ENCODE measurements around the gene CDH20.

CDH20 gene

DNA sequence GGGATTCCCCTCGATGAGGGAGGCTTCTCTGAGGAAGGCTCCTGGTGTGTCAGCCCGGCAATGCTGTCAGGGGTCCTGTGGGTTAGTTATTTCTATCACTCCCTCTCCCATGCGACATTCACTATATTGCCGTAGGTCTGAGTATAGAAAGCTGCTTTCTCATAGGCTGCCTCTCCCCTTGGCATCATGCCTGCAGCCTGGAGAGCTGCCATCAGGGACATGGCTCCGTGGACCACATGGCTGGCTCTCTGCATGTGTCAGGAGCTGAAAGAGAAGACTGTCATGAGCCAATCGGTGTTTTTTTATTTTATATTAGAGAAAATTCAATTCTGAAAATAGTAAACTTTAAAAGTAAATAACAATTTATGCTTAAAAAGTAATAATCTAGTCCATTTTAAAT is 198.0 kb downstream of the CDH20 start:
- peak; percentile 81 for DNase-seq (ENCODE audit: low spot score)

DNA sequence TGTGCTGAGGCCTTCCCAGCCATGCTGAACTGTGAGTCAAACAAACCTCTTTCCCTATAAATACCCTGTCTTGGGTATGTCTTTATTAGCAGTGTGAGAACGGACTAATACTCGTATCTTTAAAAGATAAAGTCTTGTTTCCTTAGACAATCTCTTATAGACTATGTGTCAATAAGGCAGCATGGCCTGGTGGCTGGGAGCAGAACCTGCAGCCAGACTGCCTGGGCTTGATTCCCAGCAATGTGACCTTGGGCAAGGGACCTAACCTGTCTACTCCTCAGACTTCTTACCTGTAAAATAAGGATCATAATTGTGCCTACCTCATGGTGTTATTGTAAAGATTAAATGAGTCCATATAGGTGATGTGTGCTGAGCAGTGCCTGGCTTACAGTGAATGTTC is 198.7 kb downstream of the CDH20 start:
- no peak for DNase-seq (ENCODE audit: low spot score)

DNA sequence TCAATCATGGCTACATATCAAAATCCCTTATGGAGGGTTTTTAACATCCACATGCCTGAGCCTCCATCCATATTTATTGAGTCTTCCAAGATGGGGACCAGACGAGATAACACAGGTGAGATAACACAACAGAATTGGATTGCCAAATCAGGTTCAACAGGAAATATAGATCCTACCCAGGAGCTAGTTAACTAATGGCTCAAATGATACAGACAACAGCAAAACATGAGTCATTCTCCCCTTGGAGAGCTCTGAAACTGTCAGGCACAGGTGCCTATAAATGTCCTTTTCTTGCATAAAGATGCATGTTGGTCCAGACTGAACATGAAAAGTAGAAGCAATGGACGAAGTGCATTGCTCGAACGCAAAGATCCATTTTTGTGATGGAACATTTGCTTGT is 202.2 kb downstream of the CDH20 start:
- DNase-seq (ENCODE audit: low spot score): no peak

DNA sequence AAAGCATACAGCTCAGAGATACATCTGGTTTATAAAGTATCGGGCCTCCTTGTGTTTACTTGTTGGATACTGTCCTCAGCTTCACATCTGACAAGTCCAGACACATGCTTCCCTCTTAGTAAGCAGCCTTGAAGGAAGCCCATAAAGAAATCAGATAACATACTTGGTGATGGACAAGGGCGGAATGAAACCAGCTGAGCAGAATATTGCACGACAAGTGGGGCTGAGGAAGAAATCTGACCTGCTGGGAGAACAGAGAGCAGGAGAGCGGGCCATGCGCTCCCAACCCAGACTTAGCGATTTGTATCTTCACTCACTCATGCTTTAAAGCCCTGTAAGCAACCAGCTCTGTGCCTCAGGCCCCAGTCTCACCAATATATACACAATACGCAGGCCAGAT is 208.4 kb downstream of the CDH20 start:
- no peak for DNase-seq (ENCODE audit: low spot score)

DNA sequence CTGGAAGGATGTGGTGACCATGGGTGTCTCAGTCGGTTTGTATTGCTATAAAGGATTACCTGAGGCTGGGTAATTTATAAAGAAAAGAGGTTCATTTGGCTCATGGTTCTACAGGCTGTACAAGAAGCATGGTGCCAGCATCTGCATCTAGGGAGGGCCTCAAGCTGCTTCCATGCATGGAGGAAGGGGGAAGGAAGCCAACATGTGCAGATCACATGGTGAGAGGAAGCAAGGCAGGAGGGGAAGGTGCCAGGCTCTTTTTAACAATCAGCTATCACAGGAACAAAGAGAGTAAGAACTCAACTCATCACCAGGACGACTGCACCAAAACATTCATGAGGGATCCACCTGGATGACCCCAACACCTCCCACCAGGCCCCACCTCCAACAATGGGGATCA is 209.4 kb downstream of the CDH20 start:
- DNase-seq (ENCODE audit: low spot score): no peak

DNA sequence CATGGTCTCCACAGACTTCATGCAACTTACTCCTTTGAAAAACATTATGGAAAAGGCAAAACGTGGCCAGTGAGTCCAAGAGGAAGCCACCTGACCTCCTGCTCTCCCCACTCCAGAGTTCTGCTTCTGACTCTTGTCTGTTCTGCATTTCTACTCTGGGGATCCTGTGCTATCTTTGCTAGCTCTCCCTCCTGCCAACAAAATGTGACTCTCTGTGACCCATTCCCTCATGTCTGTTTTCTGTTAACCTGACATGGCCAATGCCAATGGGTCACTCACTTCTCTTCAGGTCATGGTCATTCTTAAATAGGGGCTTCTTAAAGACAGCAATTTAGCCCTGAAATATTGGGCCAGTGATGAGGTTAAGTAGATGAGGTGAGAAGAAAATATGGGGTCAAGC is 210.3 kb downstream of the CDH20 start:
- no peak for DNase-seq (ENCODE audit: low spot score)

DNA sequence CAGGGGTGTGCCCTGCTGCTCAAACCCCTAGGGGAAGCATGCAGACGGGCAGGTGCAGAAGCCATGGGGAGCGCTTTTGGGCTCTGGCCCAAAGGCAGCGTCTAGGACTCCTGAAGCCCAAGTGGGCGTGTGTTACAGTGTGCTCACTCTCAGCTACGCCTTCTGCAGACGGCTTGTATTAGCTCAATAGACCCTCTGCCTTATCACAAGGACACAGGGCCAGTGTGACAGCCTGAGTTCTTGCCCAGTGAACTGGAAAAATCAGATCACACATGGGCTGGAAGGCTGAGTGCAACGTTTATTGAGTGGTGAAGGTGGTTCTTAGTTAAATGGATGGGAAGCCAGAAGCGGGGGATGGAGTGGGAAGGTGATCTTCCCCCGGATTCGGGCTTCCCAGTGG is 210.9 kb downstream of the CDH20 start:
- no peak for DNase-seq (ENCODE audit: low spot score)

DNA sequence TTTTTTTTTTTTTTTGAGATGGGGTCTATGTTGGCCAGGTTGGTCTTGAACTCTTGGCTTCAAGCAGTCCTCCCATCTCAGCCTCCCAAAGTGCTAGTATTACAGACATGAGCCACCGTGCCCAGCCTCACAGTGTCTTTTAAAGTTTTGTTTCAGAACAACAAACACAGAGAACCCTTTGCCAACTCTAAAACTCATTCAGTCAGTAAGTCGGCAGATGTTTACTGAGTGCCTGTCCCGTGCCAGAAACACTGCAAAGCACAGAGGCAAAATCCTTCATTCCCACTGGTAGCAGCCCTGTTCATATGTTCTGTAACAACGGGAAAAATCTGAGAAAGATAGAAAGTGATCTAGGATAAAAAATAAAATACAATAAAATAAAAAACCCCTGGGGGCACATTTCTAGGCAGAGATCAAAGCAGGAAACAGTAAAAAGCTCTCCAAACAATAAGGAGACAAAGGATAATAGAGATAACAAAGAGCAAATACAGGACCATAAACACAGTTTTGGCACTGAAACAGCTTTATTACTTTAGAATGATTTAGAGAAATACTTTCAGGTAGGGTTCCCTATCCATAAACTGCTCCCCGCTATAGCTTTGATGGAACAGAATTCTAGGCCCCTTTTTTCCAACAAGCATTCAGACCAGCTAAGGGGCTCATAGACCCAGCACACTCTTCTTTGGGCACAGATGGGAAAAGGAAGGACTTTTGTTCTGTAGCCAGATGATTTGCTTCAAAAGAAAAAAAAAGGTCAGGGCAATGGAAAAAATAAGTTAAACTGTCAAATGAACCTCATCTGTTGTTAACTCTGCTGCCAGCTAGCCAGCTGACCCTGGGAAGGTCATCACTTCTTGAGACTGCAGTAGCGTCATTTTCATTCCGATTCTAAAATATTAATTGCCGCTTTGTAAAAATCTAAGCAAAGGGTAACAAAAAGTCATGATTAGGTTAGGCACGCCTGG is 212.3 kb downstream of the CDH20 start:
- no peak for DNase-seq (ENCODE audit: low spot score)

DNA sequence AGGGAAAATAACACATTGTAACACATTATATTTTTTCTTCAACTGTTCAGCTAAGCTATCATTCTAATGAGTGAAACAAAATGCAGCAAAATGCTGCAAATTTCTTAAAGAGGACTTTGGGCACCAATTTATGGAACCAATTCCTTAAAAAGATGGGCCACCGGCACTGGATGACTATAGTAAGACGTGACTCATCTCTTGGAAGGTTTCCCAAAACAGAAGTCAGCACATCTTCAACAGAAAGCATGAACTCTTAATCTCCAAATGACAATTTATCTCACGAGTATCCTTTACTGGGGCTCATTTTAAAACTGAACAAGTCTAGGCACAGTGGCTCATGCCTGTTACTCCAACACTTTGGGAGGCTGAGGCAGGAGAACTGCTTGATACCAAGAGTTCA is 213.4 kb downstream of the CDH20 start:
- DNase-seq (ENCODE audit: low spot score): no peak

DNA sequence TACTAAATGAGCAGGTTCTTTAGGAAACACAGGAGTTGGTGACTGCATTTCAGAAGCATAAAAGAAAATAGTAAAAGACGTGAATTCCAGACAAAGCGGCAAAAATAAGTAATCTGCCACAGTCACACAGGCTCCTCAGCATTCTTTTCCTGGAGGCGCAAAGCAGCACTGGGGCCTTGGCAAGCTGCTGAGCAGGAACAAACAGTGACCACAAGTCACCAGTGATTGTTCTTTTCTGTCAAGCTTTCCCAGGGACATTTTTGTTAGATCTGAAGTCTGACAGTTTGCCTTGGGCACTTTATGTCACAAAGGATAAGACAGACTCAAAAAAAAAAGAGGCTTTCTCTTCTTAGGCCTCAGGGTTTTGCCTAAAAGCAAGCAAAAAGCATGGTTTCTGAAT is 216.2 kb downstream of the CDH20 start:
- DNase-seq (ENCODE audit: low spot score): no peak

DNA sequence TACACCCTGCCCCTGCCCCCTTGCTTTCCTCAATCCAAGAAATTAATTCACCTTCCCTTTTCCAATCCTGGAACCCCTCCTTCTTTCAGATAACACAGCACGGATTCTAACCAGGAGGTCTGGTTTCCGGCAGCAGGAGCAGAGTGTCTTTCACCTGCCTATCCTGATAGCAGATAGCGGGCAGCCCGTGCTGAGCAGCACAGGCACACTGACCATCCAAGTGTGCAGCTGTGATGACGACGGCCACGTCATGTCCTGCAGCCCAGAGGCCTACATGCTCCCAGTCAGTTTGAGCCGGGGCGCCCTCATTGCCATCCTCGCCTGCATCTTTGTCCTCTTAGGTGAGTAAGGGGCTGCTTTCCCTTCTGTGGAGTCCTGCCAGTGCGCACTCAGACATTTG is 216.7 kb downstream of the CDH20 start:
- no peak for DNase-seq (ENCODE audit: low spot score)

DNA sequence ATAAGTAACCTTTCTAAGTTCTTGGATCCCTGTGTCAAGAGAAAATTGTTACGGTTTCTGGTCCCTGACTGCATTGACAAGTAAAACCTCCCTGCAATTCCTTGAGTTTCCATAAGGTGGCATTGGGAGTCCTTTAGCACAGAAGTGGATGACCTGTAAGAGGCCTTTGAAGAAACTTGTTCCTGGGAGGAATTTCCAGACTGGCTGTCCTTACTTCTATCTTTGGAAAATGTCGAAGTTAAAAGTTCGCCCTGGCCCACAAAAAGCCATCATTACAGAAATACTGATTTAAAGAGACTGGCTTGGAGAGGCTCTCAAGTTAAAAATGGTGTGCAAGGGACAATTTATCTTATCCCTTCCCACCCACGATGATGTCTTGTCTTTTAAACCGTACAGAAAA is 218.4 kb downstream of the CDH20 start:
- DNase-seq (ENCODE audit: low spot score): peak; percentile 80

DNA sequence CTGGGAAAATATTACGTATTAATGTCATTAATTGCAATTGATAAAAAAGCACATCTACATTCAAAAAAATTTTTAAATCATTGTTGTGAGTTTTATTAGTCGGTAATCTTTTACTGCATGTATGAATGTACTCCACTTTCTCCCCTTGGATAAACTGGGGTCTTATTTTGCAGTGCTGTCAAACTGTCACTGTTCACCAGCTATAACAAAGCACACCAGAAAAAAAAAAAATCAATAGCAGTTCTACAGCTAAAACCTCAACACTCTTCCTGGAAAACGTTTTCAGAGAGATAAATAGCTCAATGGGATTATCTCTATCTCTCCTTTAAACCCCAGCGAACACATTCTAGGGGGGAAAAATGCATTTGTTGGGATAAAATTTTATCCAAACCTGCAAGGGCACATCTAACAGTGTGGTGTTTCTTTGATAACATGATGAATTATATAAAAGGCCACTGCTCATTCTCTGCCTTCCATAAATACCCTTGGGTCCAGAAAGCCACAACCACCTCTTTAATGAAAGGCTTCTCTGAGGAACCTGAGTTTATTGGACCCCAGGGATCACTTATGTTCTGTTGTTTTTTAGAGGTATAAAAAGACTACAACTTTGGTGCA is 219.9 kb downstream of the CDH20 start:
- no peak for DNase-seq (ENCODE audit: low spot score)

DNA sequence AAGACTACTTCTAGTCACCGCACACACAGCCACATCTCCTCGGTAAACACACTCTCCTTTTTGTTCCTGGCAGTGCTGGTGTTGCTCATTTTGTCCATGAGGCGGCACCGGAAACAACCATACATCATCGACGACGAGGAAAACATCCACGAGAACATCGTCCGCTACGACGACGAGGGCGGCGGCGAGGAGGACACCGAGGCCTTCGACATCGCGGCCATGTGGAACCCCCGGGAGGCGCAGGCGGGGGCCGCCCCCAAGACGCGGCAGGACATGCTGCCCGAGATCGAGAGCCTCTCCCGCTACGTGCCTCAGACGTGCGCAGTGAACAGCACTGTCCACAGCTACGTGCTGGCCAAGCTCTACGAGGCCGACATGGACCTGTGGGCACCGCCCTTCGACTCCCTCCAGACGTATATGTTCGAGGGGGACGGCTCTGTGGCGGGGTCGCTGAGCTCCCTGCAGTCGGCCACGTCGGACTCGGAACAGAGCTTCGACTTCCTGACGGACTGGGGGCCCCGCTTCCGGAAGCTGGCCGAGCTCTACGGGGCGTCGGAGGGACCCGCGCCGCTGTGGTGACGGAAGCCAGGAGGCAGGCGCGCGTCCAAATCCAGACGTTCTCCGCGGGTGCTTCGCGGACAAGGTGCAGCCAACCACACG is 221.0 kb downstream of the CDH20 start:
- DNase-seq (ENCODE audit: low spot score): no peak

DNA sequence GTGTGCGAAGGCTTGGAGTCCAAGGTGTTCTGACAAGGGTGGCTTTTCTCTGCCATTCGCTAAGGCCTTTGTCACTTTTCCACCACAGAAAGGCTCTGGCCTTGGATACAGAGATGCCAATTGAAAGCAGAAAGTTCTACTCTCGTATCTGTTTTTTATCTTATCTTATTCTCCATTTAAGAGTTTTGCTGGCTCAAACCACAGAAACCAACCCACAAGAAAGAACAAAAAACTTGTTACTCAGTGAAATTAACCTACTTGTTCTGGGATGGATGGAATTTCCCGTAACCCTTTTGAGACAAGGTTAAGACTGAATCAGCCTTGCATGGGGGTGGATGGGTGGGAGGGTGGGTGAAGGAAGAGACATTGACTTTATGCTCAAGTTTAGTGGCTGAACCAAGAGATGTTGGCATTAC is 221.7 kb downstream of the CDH20 start:
- DNase-seq (ENCODE audit: low spot score): no peak

DNA sequence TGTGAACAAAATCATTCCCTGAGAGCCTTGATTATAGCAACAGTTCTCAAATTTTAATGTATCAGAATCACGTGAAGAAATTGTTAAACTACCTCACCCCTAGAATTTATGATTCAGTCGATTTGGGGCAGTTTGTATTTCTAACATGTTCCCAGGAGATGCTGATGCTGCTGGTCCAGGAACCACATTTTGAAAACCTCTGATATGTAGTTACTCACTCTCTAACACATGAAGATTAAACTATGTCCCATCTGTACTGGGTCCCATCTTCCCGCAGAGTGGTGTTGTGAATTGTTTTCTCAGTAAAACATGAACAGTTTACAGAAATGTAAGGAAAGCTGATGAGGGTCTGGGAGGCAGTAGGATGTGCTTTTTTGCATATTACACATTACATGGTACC is 223.1 kb downstream of the CDH20 start:
- no peak for DNase-seq (ENCODE audit: low spot score)

DNA sequence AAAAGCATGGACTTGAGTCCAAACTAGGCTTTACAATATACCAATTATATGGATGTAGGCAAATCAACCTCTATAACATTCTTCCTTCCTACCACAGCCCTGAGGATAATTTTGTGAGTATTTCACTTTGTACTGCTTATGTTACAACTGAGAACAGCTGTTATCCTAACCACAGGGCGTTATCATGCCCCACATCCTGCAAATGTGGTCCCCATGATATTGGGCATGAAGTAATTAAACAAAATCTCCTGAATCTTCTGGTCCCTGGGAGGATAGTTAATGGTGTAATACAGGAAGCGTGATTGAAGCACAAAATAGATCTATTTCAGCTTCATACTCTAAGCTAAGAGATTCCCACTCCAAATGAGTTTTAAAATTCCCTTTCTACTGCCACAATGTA is 223.6 kb downstream of the CDH20 start:
- DNase-seq (ENCODE audit: low spot score): no peak

DNA sequence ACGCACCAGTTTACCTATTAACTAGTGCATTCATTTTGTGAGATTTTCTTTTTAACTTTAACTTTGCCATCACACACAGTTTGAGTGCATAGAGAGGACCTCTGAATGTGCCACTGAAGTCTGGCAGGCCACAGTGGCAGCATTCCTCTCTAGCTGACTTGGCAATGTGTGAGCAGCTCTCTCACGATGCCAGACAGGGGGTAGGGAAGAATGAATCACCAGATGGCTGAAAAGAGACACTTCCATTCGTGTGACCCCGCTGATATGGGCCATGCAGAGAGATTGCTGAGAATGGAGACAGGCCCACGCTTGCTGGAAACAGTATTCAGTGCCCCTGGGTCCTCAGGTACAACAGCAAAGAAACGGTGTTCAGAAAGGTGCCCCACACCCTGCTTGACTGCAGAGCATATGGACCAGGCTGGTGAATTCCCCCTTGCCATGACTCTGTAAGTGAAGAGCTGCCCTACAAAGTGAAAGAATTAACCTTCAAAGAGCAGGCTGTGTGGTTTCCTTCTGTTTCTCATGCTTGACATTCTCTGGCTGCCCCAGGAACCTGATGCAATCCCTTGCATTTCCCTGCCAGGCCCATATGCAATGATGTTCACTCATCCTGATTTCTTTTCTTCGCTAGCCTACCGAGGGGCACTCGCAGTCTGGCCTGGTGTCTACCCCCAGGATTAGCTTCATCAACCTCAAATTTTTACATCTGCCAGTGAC is 236.1 kb downstream of the CDH20 start:
- peak; percentile 30 for DNase-seq (ENCODE audit: low spot score)

DNA sequence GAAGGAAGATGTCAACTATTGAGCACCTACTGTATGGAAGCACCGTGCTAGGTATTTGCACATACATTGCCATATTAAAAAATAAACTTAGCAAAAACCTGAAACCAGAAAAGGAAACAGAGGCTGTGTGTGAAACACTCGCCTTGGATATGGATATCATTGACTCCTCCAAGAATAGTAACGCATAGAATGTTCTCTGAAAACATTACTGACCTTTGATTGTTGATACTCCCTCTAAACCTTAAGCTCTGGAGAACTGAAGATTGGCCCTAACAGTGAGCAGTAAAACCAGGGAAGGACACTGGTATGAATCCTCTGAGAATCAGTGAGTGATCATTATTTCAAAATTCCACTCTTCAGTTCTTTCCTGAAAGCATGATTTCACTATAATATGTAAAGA is 236.8 kb downstream of the CDH20 start:
- DNase-seq (ENCODE audit: low spot score): no peak

DNA sequence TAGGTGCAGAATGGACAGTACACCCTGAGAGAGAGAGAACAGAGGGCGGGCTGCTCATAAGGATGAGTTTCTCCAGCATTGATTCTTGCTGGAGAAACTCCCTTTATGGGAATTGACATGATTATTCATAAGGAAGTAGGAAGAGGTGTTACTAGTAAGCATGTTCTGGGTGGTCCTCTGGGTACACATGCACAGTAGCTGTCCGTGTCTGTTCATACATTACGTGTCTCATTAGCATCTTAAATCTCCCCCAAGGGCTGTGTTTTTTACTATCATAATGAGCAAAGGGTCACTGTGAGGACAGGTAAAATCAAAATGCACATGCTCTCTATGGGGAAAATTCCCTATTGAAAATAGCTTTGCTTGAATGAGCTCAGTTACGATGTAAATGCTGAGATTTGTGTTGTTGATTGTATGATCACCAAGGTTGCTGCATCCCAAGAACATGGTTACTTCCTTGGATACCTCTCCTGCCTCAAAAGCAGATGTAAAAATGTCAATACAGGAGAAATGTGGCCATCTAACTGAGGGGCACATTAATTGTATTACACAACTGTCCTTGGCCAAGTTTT is 238.9 kb downstream of the CDH20 start:
- DNase-seq (ENCODE audit: low spot score): no peak

DNA sequence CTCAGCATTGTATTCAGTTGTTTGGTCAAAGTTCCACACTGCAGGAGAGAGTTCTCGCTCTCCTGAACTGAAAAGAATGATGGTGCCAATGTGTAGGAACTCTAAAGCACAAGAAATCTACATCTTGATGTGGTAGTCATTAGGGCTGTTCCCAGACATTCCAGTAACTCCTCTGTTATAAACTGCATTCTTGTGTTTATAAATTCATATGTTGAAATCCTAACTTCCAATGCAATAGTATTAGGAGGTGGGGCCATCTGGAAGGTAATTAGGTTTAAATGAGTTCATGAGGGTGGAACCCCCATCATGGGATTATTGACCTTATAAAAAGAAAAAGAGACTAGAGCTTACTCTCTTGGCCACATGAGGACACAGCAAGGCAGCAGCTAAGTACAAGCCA is 239.6 kb downstream of the CDH20 start:
- no peak for DNase-seq (ENCODE audit: low spot score)

DNA sequence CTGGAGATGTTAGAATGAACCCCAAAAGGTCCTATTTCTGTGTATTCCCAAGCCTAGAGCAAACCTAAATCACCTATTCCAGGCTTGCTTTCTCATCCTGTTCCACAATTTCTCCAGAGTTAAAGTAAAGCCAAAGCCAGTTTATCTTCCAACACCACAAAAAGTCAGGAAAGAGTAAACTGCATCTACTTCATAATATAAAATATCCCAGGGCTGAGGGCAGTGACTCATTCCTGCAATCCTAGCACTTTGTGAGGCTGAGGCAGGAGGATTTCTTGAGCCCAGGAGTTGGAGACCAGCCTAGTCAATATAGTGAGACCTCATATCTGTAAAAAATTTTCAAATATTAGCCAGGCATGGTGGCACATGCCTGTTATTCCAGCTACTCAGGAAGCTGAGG is 241.4 kb downstream of the CDH20 start:
- no peak for DNase-seq (ENCODE audit: low spot score)

Data from Ammon's horn (tissue), 1 donor.